ENCODE measurements around the gene FNDC1. TPM values are rescaled to one million over a fixed set of nuclear protein-coding genes. Genes with fewer than 3 reads are reported as not detected.

The FNDC1 gene
- total and polyA plus RNA-seq, 10 of the 15 experiments (the other 5 are each of a cell fraction or from before 2014, with no cell fraction given) = not detected

DNA sequence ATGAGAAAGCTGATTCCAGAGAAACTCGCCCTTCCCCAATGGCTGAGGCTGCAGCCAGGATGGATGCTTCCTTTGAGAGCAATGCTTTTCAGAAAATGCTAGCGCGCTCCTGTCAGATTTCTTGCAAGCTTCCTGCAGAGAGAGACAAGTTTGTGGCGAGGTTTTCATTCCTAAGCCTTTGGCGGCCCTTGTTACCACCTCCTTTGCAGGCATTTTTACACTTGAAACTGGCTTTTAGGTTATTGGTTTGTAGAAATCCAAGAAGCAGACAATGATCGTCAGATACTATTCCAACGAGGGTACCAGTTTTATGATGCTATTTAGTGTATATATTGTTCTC lies 1.1 kb downstream of the FNDC1 start:
- RAD21 ChIA-PET (ENCODE audit: unreplicated experiment) = no interaction called here

More for the DNA sequence above, 1.1 kb downstream of the FNDC1 start:
- in situ Hi-C loops (cut with MboI) (loop anchor here (5.0 kb wide), 1 partner anchor 477 kb away; no protein-coding TSS in a partner anchor), intact Hi-C loops (cut with micrococcal nuclease; ENCODE audit: unreplicated experiment) (no loop called here)
- Histone ChIP-seq H3K79me2 (ENCODE audit: control insufficient read depth, insufficient read depth, low read length) (no peaks in the 10 kb centered on the region), H2AFZ (ENCODE audit: control insufficient read depth, low read depth, low read length) (no peak overlapping the region), H3K9ac (ENCODE audit: control insufficient read depth, insufficient read depth, low read length) (no peak overlapping the region), H3K36me3 (ENCODE audit: control insufficient read depth in 2 of 2, insufficient read depth in 2 of 2, low read length in 1 of 2) (no peaks in the 10 kb centered on the region), H3K9me3 (replicated peaks; ENCODE audit: control insufficient read depth, insufficient read depth, low read length) (no peaks in the 10 kb centered on the region), H4K20me1 (ENCODE audit: control insufficient read depth, insufficient read depth) (no peaks in the 10 kb centered on the region), H3K4me3 (no peak overlapping the region), H3K4me2 (ENCODE audit: control insufficient read depth, insufficient read depth) (no peak overlapping the region), H3K4me1 (ENCODE audit: control insufficient read depth, insufficient read depth, low read length) (no peaks in the 10 kb centered on the region), H3K27me3 (replicated peaks in 1 of 2; ENCODE audit: control insufficient read depth in 2 of 2, insufficient read depth in 2 of 2, low read length in 1 of 2) (peaks cover 18 to 33% of the 10 kb centered on the region in 2 experiments), H3K27ac (ENCODE audit: control insufficient read depth, insufficient read depth) (no peak overlapping the region)
- ChIA-PET CTCF (interaction anchor here (0.6 to 1.0 kb wide), 2 partner anchors 161 to 777 kb away, joined by 3 read pairs; no protein-coding TSS in a partner anchor), SMC1A (ENCODE audit: uncharacterized antibody, unreplicated experiment) (interaction anchor here (1.1 kb wide), 1 partner anchor 478 kb away, joined by 3 read pairs; no protein-coding TSS in a partner anchor), POLR2A (no interaction called here)
- BruUV-seq (replicated peaks) = no TSS peak
- 5% methylated on average over 7 of the region's 7 CpGs for WGBS (ENCODE audit: insufficient coverage, insufficient replicate concordance, low lambda C conversion rate, missing lambda C conversion rate)
- DNase-seq (ENCODE audit: low read depth, low spot score) = no peak
- no peak for ATAC-seq
- no peak for FAIRE-seq
- TF ChIP-seq, protein P1, sequence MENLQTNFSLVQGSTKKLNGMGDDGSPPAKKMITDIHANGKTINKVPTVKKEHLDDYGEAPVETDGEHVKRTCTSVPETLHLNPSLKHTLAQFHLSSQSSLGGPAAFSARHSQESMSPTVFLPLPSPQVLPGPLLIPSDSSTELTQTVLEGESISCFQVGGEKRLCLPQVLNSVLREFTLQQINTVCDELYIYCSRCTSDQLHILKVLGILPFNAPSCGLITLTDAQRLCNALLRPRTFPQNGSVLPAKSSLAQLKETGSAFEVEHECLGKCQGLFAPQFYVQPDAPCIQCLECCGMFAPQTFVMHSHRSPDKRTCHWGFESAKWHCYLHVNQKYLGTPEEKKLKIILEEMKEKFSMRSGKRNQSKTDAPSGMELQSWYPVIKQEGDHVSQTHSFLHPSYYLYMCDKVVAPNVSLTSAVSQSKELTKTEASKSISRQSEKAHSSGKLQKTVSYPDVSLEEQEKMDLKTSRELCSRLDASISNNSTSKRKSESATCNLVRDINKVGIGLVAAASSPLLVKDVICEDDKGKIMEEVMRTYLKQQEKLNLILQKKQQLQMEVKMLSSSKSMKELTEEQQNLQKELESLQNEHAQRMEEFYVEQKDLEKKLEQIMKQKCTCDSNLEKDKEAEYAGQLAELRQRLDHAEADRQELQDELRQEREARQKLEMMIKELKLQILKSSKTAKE (IDR thresholded peaks at IDR 0.05; ENCODE audit: low read depth, poor library complexity, severe bottlenecking) = no peak
- no peak for TF ChIP-seq RCOR1 (conservative IDR thresholded peaks at IDR 0.05; ENCODE audit: low read depth, low read length)
- TF ChIP-seq SREBF2 (IDR thresholded peaks at IDR 0.05; ENCODE audit: low read length) = no peak
- TF ChIP-seq SREBF1 (IDR thresholded peaks at IDR 0.05; ENCODE audit: low read length) = no peak
- TF ChIP-seq, protein P2, sequence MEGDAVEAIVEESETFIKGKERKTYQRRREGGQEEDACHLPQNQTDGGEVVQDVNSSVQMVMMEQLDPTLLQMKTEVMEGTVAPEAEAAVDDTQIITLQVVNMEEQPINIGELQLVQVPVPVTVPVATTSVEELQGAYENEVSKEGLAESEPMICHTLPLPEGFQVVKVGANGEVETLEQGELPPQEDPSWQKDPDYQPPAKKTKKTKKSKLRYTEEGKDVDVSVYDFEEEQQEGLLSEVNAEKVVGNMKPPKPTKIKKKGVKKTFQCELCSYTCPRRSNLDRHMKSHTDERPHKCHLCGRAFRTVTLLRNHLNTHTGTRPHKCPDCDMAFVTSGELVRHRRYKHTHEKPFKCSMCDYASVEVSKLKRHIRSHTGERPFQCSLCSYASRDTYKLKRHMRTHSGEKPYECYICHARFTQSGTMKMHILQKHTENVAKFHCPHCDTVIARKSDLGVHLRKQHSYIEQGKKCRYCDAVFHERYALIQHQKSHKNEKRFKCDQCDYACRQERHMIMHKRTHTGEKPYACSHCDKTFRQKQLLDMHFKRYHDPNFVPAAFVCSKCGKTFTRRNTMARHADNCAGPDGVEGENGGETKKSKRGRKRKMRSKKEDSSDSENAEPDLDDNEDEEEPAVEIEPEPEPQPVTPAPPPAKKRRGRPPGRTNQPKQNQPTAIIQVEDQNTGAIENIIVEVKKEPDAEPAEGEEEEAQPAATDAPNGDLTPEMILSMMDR (IDR thresholded peaks at IDR 0.05 in 2 of 3, conservative IDR thresholded peaks at IDR 0.05 in 1 of 3; ENCODE audit: control insufficient read depth in 2 of 3, extremely low read depth in 1 of 3, insufficient read depth in 1 of 3, low read depth in 3 of 3, low read length in 3 of 3) = no peak
- TF ChIP-seq PML (IDR thresholded peaks at IDR 0.05; ENCODE audit: low read length) = no peak
- no peak for TF ChIP-seq ZNF384 (IDR thresholded peaks at IDR 0.05; ENCODE audit: borderline replicate concordance, low read depth, low read length)
- TF ChIP-seq CREB1 (IDR thresholded peaks at IDR 0.05; ENCODE audit: low read depth) = no peak
- no peak for TF ChIP-seq FOS (IDR thresholded peaks at IDR 0.05; ENCODE audit: borderline replicate concordance, extremely low read depth, insufficient read length)
- TF ChIP-seq, protein P3, sequence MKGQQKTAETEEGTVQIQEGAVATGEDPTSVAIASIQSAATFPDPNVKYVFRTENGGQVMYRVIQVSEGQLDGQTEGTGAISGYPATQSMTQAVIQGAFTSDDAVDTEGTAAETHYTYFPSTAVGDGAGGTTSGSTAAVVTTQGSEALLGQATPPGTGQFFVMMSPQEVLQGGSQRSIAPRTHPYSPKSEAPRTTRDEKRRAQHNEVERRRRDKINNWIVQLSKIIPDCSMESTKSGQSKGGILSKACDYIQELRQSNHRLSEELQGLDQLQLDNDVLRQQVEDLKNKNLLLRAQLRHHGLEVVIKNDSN (IDR thresholded peaks at IDR 0.05; ENCODE audit: borderline replicate concordance, extremely low read length, insufficient read depth, low read depth, low read length) = no peak
- TF ChIP-seq, protein P4, sequence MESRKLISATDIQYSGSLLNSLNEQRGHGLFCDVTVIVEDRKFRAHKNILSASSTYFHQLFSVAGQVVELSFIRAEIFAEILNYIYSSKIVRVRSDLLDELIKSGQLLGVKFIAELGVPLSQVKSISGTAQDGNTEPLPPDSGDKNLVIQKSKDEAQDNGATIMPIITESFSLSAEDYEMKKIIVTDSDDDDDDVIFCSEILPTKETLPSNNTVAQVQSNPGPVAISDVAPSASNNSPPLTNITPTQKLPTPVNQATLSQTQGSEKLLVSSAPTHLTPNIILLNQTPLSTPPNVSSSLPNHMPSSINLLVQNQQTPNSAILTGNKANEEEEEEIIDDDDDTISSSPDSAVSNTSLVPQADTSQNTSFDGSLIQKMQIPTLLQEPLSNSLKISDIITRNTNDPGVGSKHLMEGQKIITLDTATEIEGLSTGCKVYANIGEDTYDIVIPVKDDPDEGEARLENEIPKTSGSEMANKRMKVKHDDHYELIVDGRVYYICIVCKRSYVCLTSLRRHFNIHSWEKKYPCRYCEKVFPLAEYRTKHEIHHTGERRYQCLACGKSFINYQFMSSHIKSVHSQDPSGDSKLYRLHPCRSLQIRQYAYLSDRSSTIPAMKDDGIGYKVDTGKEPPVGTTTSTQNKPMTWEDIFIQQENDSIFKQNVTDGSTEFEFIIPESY (IDR thresholded peaks at IDR 0.05) = no peak
- TF ChIP-seq, protein P5, sequence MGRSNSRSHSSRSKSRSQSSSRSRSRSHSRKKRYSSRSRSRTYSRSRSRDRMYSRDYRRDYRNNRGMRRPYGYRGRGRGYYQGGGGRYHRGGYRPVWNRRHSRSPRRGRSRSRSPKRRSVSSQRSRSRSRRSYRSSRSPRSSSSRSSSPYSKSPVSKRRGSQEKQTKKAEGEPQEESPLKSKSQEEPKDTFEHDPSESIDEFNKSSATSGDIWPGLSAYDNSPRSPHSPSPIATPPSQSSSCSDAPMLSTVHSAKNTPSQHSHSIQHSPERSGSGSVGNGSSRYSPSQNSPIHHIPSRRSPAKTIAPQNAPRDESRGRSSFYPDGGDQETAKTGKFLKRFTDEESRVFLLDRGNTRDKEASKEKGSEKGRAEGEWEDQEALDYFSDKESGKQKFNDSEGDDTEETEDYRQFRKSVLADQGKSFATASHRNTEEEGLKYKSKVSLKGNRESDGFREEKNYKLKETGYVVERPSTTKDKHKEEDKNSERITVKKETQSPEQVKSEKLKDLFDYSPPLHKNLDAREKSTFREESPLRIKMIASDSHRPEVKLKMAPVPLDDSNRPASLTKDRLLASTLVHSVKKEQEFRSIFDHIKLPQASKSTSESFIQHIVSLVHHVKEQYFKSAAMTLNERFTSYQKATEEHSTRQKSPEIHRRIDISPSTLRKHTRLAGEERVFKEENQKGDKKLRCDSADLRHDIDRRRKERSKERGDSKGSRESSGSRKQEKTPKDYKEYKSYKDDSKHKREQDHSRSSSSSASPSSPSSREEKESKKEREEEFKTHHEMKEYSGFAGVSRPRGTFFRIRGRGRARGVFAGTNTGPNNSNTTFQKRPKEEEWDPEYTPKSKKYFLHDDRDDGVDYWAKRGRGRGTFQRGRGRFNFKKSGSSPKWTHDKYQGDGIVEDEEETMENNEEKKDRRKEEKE (IDR thresholded peaks at IDR 0.05) = no peak
- TF ChIP-seq HDAC6 (IDR thresholded peaks at IDR 0.05; ENCODE audit: unreplicated experiment) = no peak
- no peak for TF ChIP-seq TAF1 (IDR thresholded peaks at IDR 0.05; ENCODE audit: borderline replicate concordance, low read depth, low read length)
- TF ChIP-seq MTA3 (IDR thresholded peaks at IDR 0.05; ENCODE audit: borderline replicate concordance, low read length) = no peak
